HT-29 (cell line): ENCODE data around the gene WWC1. TPM values are rescaled to one million over a fixed set of nuclear protein-coding genes. Genes with fewer than 3 reads are reported as not detected.
"Not testable (repeated sequence)": the region's sequence is repeated elsewhere in the genome, so short reads cannot be mapped to it uniquely, and the experiment has no call there.

ENCODE experiments used
- DNase-seq: peaks from one replicate; pipeline ENCODE4 v3.0.0-alpha.2; 2015; ENCODE audit warnings: low spot score
- total RNA-seq: library from RNA; depleted of rRNA; stranded (reverse); fragments of >200 nt; shearing (Covaris generic); gene quantifications from 2 replicates; pipeline ENCODE4 v1.2.3, GENCODE V29; 2014

Gene WWC1
- total RNA-seq, 1 experiment from 2014 or later, result 66.0 TPM

- peak; percentile 26 for DNase-seq
Measured at GRCh38 chr5:168409591-168410458, 118.4 kb downstream of the WWC1 start.

- DNase-seq, result no peak
Measured at GRCh38 chr5:168411871-168412270, 120.4 kb downstream of the WWC1 start.

- no peak for DNase-seq
Measured at GRCh38 chr5:168413062-168413461, 121.6 kb downstream of the WWC1 start.

DNA sequence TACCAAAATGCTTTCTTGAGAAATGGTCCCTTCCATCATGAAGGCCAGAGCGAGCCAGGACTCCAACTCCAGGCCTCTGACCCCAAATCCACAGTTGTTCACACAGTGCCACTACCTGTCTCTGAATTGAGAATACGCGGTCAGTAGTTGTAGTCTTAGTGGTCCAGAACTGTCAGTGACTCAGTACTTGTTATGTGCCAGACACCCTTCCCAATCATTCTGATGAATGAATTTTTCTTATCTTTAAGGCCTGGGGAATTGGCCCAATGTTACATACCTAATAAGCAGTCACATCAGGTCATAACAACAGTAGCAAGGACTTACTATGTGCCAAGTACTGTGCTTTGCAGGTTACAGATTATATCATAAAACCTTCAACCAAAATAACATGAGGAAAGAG lies 122.2 kb downstream of the WWC1 start:
- DNase-seq, result no peak

GRCh38 chr5:168415401-168415800 lies 124.0 kb downstream of the WWC1 start:
- no peak for DNase-seq

- no peak for DNase-seq
Measured at GRCh38 chr5:168415971-168416370, 124.5 kb downstream of the WWC1 start.

DNA sequence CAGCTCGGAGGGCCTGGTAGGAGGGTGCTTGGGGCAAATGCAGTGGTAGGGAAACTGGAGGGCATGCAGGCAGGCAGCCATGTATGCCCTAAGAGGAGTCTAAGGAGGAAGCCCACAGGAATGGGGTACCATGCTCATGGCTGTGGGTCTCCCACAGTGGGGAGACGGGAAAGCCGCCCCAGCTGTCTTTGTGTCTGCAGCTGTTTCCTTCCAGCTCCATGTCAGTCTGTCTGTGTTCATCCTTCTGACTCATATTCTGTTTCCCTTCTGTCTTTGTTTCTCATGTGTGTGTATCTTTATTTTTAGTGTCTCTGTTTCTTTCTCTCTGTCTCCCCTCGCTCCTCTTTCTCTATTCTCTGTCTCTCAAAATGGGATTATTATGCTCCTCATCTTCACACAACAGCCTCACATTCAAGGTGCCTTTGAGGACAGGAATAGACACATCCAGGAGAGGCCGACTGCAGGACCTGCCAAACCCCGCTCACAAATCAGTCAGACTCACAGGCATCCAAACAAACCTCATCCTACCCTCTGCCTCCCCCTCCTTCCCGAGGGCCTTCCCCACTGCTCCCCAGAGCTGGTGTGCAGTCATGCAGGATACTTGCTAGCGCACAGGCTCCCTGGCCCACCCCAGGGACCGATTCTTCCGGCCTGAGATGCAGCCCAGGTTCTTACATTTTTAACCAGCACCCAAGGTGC lies 126.4 kb downstream of the WWC1 start:
- no peak for DNase-seq

- no peak for DNase-seq
Measured at GRCh38 chr5:168420461-168420860, 129.0 kb downstream of the WWC1 start.

DNA sequence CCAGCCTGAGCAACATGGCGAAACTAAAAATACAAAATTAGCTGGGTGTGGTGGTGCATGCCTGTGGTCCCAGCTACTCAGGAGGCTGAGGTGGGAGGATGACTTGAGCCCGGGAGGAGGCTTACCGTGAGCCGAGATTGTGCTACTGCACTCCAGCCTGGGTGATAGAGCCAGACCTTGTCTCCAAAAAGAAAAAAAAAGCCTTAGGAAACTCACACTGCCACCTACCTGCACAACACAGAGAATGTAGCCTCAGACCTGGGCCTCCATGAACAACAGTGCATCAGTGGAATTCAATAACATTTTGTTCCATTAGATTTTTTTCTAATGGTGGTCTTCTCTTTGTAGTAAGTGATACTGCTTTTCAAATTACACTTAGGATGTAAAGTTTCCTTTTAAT lies 131.0 kb downstream of the WWC1 start:
- peak; percentile 59 for DNase-seq

DNA sequence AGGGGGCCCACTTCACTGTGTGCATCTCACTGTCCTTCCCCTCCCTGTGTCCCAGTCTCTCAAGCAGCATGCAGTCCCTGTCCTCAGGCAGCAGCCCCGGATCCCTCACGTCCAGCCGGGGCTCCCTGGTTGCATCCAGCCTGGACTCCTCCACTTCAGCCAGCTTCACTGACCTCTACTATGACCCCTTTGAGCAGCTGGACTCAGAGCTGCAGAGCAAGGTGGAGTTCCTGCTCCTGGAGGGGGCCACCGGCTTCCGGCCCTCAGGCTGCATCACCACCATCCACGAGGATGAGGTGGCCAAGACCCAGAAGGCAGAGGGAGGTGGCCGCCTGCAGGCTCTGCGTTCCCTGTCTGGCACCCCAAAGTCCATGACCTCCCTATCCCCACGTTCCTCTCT lies 132.0 kb downstream of the WWC1 start:
- no peak for DNase-seq

DNA sequence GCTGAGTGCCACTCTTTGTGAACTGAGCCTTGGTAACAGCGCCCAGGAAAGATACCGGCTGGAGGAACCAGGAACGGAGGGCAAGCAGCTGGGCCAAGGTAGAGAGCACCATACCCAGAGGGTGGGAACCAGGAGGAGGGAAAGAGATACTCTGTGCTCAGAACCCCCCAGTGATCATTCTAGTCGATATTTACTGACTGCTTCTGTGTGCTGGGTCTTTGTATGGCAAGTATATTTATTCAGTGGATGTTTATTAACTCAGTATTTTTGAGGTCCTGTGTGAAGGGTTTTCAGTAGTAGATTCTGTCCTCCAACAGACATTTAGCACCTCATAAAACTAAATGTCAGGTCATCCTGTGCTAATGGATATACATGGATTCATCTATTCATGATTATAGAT lies 132.5 kb downstream of the WWC1 start:
- no peak for DNase-seq

- DNase-seq, result no peak
Measured at GRCh38 chr5:168424594-168425323, 133.3 kb downstream of the WWC1 start.

DNA sequence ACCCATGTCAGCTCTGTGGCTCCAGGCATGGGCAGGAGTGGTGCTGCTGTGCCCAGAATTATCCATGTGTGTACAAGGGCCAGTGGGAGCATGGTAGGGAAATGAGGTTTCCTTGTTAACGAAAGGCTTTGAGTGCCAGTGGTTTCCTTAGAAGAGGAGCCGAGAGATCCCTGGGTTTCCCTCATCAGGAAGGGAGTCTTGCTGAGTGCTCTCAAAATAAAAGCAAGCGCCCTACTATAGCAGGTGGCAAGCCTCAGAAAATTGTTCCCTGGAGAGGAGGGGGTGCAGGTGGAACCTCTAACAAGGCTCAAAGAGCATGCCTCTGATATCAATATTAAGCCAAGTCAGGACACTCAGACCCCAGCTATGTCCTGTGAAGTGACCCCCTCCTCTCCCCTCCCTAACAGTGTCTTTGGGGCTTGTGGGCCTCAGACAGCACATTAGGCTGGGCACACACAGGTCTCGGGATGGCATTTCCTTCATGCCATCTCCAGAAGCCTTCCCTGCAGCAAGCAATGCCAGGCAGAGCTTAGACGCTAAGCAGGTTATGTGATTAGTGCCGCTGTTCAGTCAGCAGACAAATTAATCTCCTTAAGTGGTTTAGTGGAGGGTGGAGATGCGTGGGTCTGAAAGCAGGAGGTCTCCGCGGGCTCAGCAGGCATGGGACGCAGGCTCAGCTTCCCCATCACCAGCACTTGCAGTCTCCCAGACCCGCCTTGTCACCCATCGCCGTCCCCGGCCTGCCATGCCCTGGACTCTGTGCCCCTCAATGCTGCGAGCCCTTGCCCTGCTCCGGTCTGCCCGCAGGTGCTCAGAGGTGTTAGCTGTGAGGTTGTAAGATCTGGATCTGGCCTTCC lies 134.8 kb downstream of the WWC1 start:
- no peak for DNase-seq

DNA sequence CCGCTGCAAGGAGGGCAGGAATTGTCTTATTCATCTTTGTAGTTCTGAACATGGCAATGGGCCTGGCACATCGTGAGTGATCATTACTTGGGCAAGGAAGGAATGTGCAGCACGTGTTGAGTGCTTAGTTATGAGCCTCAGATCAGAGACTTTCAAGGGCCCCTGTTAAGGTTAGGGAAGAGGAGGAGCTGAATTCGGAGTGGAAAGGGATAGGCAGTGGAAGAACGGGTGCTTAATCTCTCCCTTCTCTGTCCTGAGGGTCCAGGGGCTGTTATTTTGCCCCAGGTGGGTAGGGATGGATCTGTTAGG lies 135.4 kb downstream of the WWC1 start:
- DNase-seq, result no peak

- DNase-seq, result no peak
Measured at GRCh38 chr5:168427224-168427623, 135.8 kb downstream of the WWC1 start.

- DNase-seq, result no peak
Measured at GRCh38 chr5:168428552-168428951, 137.1 kb downstream of the WWC1 start.

- peak; percentile 85 for DNase-seq
Measured at GRCh38 chr5:168430296-168430695, 138.9 kb downstream of the WWC1 start.

GRCh38 chr5:168432903-168433302 lies 141.5 kb downstream of the WWC1 start:
- no peak for DNase-seq

DNA sequence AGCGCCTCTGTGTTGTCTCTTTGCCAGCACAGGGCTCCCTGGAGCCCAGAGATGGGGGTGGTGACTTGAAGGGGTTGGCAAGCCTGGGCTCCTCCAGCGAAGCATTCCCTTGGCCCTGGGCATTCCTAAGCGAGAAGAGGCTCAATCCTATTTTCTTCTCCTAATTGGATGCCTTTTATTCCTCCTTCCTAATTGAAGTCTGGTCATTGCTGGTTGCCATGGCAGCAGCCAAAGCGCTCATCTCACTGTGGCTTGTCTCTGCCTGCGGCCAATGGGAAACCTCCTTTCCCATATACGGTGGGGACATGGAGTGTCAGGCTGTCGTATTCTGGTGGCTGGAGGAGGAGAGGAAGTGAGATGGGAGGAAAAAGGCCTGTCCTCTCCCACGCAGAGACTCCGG lies 142.6 kb downstream of the WWC1 start:
- no peak for DNase-seq

DNA sequence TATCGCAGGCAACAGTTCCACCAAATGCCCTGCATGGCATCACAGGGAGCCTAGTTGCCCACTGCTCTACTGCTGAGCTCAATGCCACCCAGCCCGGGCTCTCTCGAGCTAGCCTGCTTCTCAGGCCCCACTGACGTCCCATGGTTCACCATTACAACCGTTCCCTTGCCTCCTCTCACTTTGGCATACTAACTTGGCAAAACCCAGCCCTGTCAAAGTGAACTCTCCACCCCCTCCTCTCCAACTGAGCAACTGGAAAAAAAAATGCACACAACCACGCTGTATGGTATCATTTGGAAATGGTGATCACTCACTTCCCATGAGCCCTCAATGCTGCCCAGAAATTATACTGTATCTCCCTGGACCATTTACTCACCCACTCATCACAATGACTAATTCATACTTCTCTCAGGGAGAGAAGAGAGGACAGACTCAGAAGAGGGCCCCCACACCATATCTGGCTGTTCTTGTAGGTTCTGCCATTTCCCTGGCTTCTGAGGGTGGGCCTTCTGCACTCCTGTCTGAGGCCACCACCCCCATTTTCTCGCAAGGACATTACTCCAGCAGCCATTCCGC lies 143.4 kb downstream of the WWC1 start:
- no peak for DNase-seq

GRCh38 chr5:168435340-168435739 lies 143.9 kb downstream of the WWC1 start:
- not testable (repeated sequence) for DNase-seq
